Measurements from ENCODE around the gene ZBTB49.

DNA sequence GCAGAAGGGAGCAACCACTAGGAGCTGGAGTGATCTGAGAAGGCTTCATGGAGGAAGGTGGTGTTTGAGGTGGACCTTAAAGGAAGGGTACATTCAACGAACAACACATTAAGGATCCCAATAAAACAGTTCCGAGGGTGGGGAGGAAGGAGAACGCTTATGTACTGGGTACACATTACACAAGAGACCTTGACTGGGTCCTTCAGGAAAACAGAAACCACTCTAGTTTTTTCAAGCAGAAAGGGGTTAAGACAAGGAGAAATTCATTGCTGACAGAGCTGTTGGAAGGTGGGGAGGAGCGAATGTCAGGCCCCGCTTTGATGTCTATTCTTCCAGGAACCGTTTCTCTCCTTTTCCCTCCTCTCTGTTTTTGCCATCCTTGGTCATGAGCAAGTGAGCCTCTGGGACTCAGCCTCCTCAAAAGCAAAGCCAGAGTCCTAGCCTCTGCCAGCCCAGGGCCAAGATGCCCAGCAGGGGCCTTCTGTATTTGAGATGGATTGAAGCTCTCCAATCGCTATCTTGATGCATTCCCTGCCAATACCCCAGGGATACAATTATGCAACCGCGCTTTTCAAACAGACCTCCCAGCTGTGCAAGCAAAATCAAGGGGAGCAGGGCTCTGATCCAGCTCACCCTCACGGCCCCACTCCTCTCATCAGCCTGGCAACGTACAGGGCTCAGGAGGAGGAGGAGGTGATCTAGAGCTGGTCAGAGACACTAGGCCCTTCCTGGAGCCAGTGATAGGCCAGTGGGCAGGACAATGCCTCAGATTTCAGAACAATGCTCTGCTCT is 48.4 kb downstream of the ZBTB49 start:
- TF ChIP-seq, protein P1, sequence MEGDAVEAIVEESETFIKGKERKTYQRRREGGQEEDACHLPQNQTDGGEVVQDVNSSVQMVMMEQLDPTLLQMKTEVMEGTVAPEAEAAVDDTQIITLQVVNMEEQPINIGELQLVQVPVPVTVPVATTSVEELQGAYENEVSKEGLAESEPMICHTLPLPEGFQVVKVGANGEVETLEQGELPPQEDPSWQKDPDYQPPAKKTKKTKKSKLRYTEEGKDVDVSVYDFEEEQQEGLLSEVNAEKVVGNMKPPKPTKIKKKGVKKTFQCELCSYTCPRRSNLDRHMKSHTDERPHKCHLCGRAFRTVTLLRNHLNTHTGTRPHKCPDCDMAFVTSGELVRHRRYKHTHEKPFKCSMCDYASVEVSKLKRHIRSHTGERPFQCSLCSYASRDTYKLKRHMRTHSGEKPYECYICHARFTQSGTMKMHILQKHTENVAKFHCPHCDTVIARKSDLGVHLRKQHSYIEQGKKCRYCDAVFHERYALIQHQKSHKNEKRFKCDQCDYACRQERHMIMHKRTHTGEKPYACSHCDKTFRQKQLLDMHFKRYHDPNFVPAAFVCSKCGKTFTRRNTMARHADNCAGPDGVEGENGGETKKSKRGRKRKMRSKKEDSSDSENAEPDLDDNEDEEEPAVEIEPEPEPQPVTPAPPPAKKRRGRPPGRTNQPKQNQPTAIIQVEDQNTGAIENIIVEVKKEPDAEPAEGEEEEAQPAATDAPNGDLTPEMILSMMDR (conservative IDR thresholded peaks at IDR 0.05; ENCODE audit: low read length), result no peak
- TF ChIP-seq EZH2phosphoT487 (IDR thresholded peaks at IDR 0.05; ENCODE audit: borderline replicate concordance), result no peak
